CD4-positive, CD25-positive, alpha-beta regulatory T cell (primary cell): ENCODE measurements around the gene KCNC3. TPM values are rescaled to one million over a fixed set of nuclear protein-coding genes. Genes with fewer than 3 reads are reported as not detected.

Source experiments
- ATAC-seq, 2 donors: fragments of 150-1000 bp; cut with Tn5 transposase; one replicate each; pipeline ENCODE4 v1.10.0; 2021; ENCODE audit warnings: low read depth in 2 of 2, moderate number of reproducible peaks in 2 of 2, moderate library complexity in 1 of 2
- DNase-seq, 3 donors: peaks; one replicate each; pipeline versions ENCODE4 v3.0.0 to v3.0.0-alpha.2; 2012 to 2022; ENCODE audit warnings: mixed read lengths in 1 of 3
- H3K27ac ChIP-seq: one replicate; pipeline ENCODE4 v1.7.0; 2013; ENCODE audit warnings: mild to moderate bottlenecking, low read length; ENCODE audit not compliant: insufficient read depth, poor library complexity, severe bottlenecking
- H3K27me3 ChIP-seq: one replicate; pipeline ENCODE4 v1.7.0; 2013; ENCODE audit warnings: low read length; ENCODE audit not compliant: control insufficient read depth, insufficient read depth
- H3K36me3 ChIP-seq: one replicate; pipeline ENCODE4 v1.7.0; 2013; ENCODE audit warnings: mild to moderate bottlenecking, low read length, moderate library complexity; ENCODE audit not compliant: control insufficient read depth, insufficient read depth
- H3K4me1 ChIP-seq: 2 replicates; pipeline ENCODE4 v1.7.0; 2013; ENCODE audit warnings: mild to moderate bottlenecking, low read length; ENCODE audit not compliant: insufficient read depth, control insufficient read depth, poor library complexity, severe bottlenecking
- H3K4me3 ChIP-seq: one replicate; pipeline ENCODE4 v1.7.0; 2013; ENCODE audit warnings: low read depth, mild to moderate bottlenecking, low read length, moderate library complexity
- H3K9me3 ChIP-seq, 2 experiments: 1 replicate in 1 of 2; 2 replicates in 1 of 2; pipeline ENCODE4 v1.7.0; 2013; ENCODE audit warnings: low read length in 2 of 2, mild to moderate bottlenecking in 1 of 2, moderate library complexity in 1 of 2; ENCODE audit not compliant: control insufficient read depth in 2 of 2
- H3K27ac Mint-ChIP-seq, 3 donors: one replicate each; pipeline ENCODE4 v1.8.0; 2020 to 2022; ENCODE audit warnings: mild to moderate bottlenecking in 3 of 3, mixed read lengths in 3 of 3, moderate library complexity in 2 of 3
- H3K27me3 Mint-ChIP-seq: one replicate; pipeline ENCODE4 v1.8.0; 2022; ENCODE audit warnings: mild to moderate bottlenecking, mixed read lengths
- H3K36me3 Mint-ChIP-seq: one replicate; pipeline ENCODE4 v1.8.0; 2020; ENCODE audit warnings: mixed read lengths
- H3K4me1 Mint-ChIP-seq, 4 donors: one replicate each; pipeline ENCODE4 v1.8.0; 2020 to 2022; ENCODE audit warnings: mixed read lengths in 4 of 4, mild to moderate bottlenecking in 1 of 4
- H3K4me3 Mint-ChIP-seq, 4 donors: one replicate each; pipeline ENCODE4 v1.8.0; 2020 to 2022; ENCODE audit warnings: mild to moderate bottlenecking in 4 of 4, mixed read lengths in 4 of 4, moderate library complexity in 3 of 4
- H3K9me3 Mint-ChIP-seq, 7 donors: one replicate each; pipeline ENCODE4 v1.8.0; 2020 to 2022; ENCODE audit warnings: mixed read lengths in 7 of 7, mild to moderate bottlenecking in 3 of 7, moderate library complexity in 2 of 7
- polyA plus RNA-seq, 4 donors: library from polyadenylated mRNA; unstranded; fragments of 300-500 nt; fragmentation: Illumina TruSeq; gene quantifications; one replicate each; pipeline ENCODE4 v1.2.3, GENCODE V29; 2021
- total RNA-seq: library from RNA; stranded (reverse); gene quantifications from one replicate; pipeline ENCODE4 v1.2.3, GENCODE V29; 2022

KCNC3 gene
- total and polyA plus RNA-seq, 5 donors from 2014 or later: 1.4 TPM; not detected in 4

DNA sequence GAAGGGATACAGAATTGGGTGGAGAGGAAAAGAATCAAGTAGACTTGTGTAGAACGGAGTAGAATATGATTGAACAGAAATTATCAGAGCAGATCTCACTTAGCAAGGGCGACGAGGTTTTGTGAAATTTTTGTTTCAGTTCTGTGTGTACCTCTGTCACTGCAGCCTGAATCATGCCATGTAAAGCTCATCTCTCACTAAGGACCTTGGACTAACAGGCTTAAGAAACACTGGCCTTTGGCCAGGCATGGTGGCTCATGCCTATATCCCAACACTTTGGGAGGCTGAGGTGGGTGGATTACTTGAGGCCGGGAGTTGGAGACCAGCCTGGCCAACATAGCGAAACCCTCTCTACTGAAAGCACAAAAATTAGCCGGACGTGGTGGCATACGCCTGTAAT lies 63.1 kb downstream of the KCNC3 start:
- Histone ChIP-seq H3K27me3 (no peaks in the 10 kb centered on the region), H3K36me3 (no peaks in the 10 kb centered on the region), H3K4me3 (no peak overlapping the region), H3K9me3 (peaks cover 0 to 4% of the 10 kb centered on the region in 2 experiments), H3K27ac (no peak overlapping the region), H3K4me1 (no peaks in the 10 kb centered on the region)
- ATAC-seq: no peak
- no peak overlapping the region for H3K4me3 Mint-ChIP-seq
- H3K36me3 Mint-ChIP-seq: peaks cover 3% of the 10 kb centered on the region
- H3K4me1 Mint-ChIP-seq: peaks cover 0 to 8% (median 1%) of the 10 kb centered on the region in 4 donors
- H3K27me3 Mint-ChIP-seq: peaks cover 2% of the 10 kb centered on the region
- peaks cover 0 to 3% (median 0%) of the 10 kb centered on the region in 7 donors for H3K9me3 Mint-ChIP-seq
- DNase-seq: no peak
- H3K27ac Mint-ChIP-seq: no peak overlapping the region

DNA sequence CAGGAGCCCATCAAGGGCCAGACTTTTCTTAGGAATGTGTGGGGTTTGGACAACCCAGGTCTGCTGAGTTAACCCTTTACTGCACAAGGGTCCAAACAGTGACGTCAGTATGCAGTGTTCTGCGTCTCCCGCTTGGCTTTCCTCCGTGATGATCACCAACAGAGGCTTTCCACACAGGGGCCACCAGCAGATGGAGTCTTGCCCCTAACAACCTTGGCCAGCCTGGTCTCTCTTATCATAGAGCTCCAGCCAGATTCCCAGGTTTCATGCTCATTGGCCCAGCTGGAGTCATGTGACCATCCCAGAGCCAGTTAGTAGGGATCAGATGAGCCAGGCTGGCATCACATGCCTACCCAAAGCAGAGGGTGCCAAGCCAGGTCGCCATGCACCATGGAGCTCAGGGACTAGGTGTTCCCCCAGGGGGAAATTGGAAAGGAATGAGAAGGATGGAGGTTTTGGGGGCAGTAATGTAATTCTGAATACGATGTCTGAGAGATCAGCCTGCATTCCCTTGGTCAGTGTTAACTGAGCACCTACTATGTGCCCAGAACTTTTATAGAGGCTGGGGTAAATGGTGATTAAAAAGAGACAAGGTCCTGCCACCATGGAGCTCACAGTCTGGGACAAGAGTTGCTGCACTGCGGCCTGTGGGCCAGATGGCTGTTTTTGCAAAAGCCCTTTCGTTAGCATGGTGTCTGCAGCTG lies 64.5 kb downstream of the KCNC3 start:
- Histone ChIP-seq H3K27me3 (no peaks in the 10 kb centered on the region), H3K36me3 (no peaks in the 10 kb centered on the region), H3K27ac (no peak overlapping the region), H3K9me3 (peaks cover 0 to 4% of the 10 kb centered on the region in 2 experiments), H3K4me1 (no peaks in the 10 kb centered on the region), H3K4me3 (no peak overlapping the region)
- H3K27me3 Mint-ChIP-seq: no peaks in the 10 kb centered on the region
- no peak for ATAC-seq
- DNase-seq: no peak
- no peak overlapping the region for H3K27ac Mint-ChIP-seq
- peaks cover 3% of the 10 kb centered on the region for H3K36me3 Mint-ChIP-seq
- H3K4me1 Mint-ChIP-seq: peaks cover 0 to 8% (median 1%) of the 10 kb centered on the region in 4 donors
- no peak overlapping the region for H3K4me3 Mint-ChIP-seq
- H3K9me3 Mint-ChIP-seq: peaks cover 0 to 3% (median 0%) of the 10 kb centered on the region in 7 donors

DNA sequence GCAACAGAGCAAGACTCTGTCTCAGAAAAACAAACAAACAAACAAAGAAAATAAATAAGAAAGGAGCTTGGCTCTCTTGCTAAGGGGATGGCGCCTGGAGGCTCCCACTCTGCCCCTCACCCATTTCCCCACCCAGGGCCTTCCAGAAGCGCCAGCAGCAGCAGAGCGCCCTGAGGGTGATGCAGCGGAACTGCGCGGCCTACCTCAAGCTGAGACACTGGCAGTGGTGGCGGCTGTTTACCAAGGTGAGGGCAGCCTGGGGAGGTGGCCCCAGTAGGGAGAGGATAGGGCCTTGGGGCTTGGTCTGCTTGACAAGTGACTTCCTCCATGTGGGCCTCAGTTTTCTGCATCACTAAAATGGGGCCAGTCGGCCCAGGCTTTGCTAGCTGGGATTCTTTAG lies 66.0 kb downstream of the KCNC3 start:
- H3K27me3 Mint-ChIP-seq: no peaks in the 10 kb centered on the region
- ATAC-seq: no peak

More for the DNA sequence above, 66.0 kb downstream of the KCNC3 start:
- H3K27me3 ChIP-seq: no peaks in the 10 kb centered on the region
- H3K27ac ChIP-seq: no peak overlapping the region
- Mint-ChIP-seq H3K9me3 (peaks cover 0 to 3% (median 0%) of the 10 kb centered on the region in 7 donors), H3K27ac (no peak overlapping the region), H3K36me3 (peaks cover 3% of the 10 kb centered on the region), H3K4me3 (no peak overlapping the region), H3K4me1 (peaks cover 0 to 8% (median 1%) of the 10 kb centered on the region in 4 donors)
- no peak overlapping the region for H3K4me3 ChIP-seq
- no peaks in the 10 kb centered on the region for H3K4me1 ChIP-seq
- H3K36me3 ChIP-seq: no peaks in the 10 kb centered on the region
- no peak for DNase-seq
- no peaks in the 10 kb centered on the region for H3K9me3 ChIP-seq

Other genes with a start within 250 kb of the KCNC3 start
- gene IZUMO2, start 166.1 kb downstream of the KCNC3 start, total RNA-seq: not detected
- gene IZUMO2, start 166.1 kb downstream of the KCNC3 start, polyA plus RNA-seq: not detected
- gene MYH14, start 125.8 kb downstream of the KCNC3 start, total RNA-seq: not detected
- not detected for gene MYH14, start 125.8 kb downstream of the KCNC3 start, polyA plus RNA-seq
- gene NAPSA, start 36.3 kb upstream of the KCNC3 start, total RNA-seq: 0.67 TPM
- 1 to 10 TPM; 1.2 to 2.2 (median 1.5) TPM for gene NAPSA, start 36.3 kb upstream of the KCNC3 start, polyA plus RNA-seq
- 213 TPM for gene NR1H2, start 47.1 kb upstream of the KCNC3 start, total RNA-seq
- 10 to 100 TPM; 60.3 to 75.0 (median 70.3) TPM for gene NR1H2, start 47.1 kb upstream of the KCNC3 start, polyA plus RNA-seq
- gene POLD1, start 55.0 kb upstream of the KCNC3 start, total RNA-seq: 28.1 TPM
- 10 to 100 TPM; 19.3 to 23.5 (median 21.3) TPM for gene POLD1, start 55.0 kb upstream of the KCNC3 start, polyA plus RNA-seq
- not detected for gene SPIB, start 89.6 kb upstream of the KCNC3 start, total RNA-seq
- under 1 TPM in 2 of 4 donors, not detected in 2; 0.10 to 0.38 TPM for gene SPIB, start 89.6 kb upstream of the KCNC3 start, polyA plus RNA-seq
- 0.49 TPM for gene MYBPC2, start 103.5 kb upstream of the KCNC3 start, total RNA-seq
- gene MYBPC2, start 103.5 kb upstream of the KCNC3 start, polyA plus RNA-seq: under 1 TPM in 1 of 4 donors, not detected in 3; 0.23 TPM
- gene EMC10, start 147.1 kb upstream of the KCNC3 start, total RNA-seq: 83.7 TPM
- gene EMC10, start 147.1 kb upstream of the KCNC3 start, polyA plus RNA-seq: 10 to 100 TPM in 1 of 4 donors, 1 to 10 TPM in 3; 8.0 to 12.7 (median 9.3) TPM
- 0.64 TPM for gene GARIN5A, start 147.5 kb upstream of the KCNC3 start, total RNA-seq
- under 1 TPM in 2 of 4 donors, not detected in 2; 0.39 to 0.83 TPM for gene GARIN5A, start 147.5 kb upstream of the KCNC3 start, polyA plus RNA-seq
- gene JOSD2, start 181.8 kb upstream of the KCNC3 start, total RNA-seq: 18.5 TPM
- 10 to 100 TPM; 16.6 to 37.7 (median 28.4) TPM for gene JOSD2, start 181.8 kb upstream of the KCNC3 start, polyA plus RNA-seq
- not detected for gene ASPDH, start 184.5 kb upstream of the KCNC3 start, total RNA-seq
- gene ASPDH, start 184.5 kb upstream of the KCNC3 start, polyA plus RNA-seq: not detected
- gene LRRC4B, start 239.1 kb upstream of the KCNC3 start, total RNA-seq: not detected
- gene LRRC4B, start 239.1 kb upstream of the KCNC3 start, polyA plus RNA-seq: not detected